Fibroblast of the aortic adventitia (primary cell): ENCODE measurements around the gene FSCN2. TPM values are rescaled to one million over a fixed set of nuclear protein-coding genes. Genes with fewer than 3 reads are reported as not detected.

ENCODE experiments used
- DNase-seq: peaks from one replicate; pipeline ENCODE4 v3.0.0-alpha.2; 2010; ENCODE audit warnings: low read depth
- H3K4me3 ChIP-seq: 2 replicates; pipeline ENCODE4 v1.5.1; 2011; ENCODE audit warnings: low read depth, mild to moderate bottlenecking, control low read depth, low read length, moderate library complexity
- total RNA-seq: library from RNA; depleted of rRNA; stranded (reverse); fragments of >200 nt; gene quantifications from 2 replicates; pipeline ENCODE4 v1.2.3, GENCODE V29; 2012; ENCODE audit warnings: low replicate concordance
- TF ChIP-seq, protein P1 (sequence below): IDR thresholded peaks from 2 replicates; pipeline ENCODE4 v1.5.1; 2011; ENCODE audit warnings: mild to moderate bottlenecking, low read length, control low read depth, inconsistent platforms; ENCODE audit not compliant: insufficient read depth

Gene FSCN2
- total RNA-seq, 1 donor = 1.3 TPM

DNA sequence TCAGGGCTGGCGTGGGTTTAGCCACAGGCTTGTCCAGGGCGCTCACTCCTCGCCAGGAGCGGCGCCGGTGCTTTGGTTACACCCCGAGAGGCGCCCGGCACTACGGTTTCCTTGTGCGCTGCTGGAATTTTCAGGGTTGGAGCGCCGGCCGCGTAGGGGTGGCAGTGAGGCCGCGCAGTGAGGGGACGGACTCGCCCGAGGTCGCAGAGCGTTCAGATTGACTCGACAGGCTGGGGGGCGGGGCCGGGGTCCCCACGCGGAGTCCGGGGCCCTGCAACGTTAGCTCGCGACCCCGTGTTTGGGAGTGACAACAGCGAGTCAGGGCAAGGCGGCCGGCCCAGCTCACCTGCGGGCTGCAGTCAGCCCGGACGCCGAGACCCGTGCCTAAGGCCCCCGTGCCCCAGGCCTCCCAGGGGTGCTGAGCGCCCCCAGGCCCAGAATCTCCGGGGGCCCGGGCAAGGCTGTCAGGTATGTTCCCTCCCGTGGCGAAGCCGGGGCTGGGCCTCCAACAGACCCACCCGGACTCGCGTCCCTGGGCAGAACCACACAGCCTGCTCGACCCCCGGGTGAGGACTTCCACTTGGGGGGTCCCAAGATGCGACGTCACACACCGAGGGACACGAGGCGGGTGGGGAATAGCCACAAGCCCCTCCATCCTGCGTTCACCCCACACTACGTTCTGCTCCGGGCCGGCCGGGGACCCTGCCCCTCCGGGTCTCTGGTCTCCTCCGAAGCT lies 14.3 kb upstream of the FSCN2 start:
- DNase-seq = peak; percentile 72
- TF ChIP-seq, protein P1, sequence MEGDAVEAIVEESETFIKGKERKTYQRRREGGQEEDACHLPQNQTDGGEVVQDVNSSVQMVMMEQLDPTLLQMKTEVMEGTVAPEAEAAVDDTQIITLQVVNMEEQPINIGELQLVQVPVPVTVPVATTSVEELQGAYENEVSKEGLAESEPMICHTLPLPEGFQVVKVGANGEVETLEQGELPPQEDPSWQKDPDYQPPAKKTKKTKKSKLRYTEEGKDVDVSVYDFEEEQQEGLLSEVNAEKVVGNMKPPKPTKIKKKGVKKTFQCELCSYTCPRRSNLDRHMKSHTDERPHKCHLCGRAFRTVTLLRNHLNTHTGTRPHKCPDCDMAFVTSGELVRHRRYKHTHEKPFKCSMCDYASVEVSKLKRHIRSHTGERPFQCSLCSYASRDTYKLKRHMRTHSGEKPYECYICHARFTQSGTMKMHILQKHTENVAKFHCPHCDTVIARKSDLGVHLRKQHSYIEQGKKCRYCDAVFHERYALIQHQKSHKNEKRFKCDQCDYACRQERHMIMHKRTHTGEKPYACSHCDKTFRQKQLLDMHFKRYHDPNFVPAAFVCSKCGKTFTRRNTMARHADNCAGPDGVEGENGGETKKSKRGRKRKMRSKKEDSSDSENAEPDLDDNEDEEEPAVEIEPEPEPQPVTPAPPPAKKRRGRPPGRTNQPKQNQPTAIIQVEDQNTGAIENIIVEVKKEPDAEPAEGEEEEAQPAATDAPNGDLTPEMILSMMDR = no peak
- peak overlapping the region; percentile 66 for H3K4me3 ChIP-seq

DNA sequence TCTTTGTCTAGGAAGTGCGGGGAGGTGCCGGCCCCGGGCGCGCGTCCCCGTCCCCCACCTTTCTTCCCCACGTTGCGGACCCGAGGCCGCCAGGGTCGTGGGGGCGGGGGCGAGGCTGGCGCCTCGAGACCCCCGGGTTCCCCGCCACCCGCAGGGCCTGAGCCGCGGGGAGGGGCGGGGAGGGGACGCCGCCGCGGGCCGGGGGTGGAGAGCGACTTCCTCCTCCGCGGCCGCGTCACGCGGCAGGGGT lies 13.8 kb upstream of the FSCN2 start:
- peak overlapping the region; percentile 66 for H3K4me3 ChIP-seq
- DNase-seq = no peak
- TF ChIP-seq, protein P1 = no peak

DNA sequence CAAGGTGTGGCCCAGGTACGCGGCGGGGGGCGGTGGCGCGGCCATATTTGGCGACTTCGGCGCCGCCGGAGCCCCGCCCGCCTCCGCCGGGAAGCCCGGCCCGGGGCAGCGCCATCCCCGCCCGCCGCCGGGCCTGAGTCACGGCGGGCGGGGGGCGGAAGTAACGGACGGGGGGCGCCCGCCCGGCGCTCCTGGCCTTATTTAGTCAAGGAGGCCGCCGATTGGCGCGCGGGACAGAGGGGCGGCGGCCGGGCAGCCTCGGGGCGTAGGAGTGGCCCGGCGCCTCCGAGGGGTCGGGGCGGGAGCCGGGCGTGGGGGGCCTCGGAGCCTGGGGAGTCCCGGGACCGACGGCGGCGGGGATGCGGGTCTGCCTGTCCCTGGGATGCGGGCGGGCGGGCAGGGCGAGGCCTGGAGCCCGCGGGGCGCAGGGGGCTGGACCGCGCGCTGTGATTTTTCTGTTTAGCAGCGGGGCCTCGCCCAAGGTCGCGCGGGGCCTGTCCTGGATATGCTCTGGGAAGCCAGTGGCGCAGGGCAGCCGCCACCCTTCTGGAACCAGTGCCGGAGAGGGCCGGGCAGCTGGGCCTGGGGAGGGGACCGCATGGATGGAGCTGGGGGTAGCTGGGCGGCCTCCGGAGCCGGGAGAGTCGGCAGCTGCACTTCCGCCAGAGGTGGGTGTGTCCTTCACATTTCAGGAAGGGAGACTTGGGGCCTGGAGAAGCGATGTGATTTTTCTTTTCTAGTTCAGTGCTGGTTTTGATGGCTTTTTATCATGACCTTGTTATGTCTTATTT lies 13.2 kb upstream of the FSCN2 start:
- TF ChIP-seq, protein P1 = no peak
- DNase-seq = peak; percentile 74
- peak overlapping the region; percentile 76 for H3K4me3 ChIP-seq

DNA sequence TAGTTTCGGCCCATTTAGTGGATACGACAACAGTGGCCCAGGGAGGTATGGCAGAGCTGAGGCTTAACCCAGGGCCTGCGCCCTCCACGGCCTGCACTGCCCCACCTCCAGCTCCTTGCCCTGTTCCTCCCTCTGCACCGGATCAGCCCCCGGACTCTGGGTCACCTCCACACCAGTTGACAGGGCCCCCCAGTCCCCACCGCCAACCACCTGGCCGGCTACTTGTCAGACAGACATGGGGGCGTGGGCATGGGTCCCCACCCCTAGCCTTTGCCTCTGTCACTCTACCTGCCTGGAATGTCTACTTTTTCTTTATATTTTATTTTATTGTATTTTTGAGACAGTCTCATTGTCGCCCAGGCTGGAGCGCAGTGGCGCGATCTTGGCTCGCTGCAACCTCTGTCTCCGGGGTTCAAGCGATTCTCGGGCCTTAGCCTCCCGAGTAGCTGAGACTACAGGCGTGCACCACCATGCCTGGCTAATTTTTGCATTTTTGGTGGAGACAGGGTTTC lies 12.6 kb upstream of the FSCN2 start:
- TF ChIP-seq, protein P1 = no peak
- DNase-seq = no peak
- peak overlapping the region; percentile 76 for H3K4me3 ChIP-seq

DNA sequence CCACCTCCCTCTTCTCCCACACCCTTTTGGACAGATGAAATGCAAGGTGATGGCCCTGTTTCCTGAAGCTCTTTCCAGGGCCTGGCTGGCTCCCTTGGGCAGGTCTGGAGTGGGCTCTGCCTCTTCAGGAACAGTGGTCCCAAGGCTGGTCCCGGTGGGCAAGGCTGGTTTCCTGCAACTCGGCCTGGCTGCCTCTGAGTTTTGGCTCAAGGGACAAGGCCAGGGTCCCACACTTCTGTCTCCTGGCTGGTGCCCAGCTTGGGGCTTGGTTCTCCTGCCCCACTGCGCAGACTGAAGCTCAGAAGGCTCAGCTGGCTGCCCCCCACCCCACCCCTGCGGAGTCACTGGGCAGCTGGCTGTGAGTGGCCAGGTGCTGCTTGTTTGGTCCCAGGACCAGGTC lies 11.7 kb upstream of the FSCN2 start:
- peak overlapping the region; percentile 76 for H3K4me3 ChIP-seq
- DNase-seq = no peak
- TF ChIP-seq, protein P1 = no peak

DNA sequence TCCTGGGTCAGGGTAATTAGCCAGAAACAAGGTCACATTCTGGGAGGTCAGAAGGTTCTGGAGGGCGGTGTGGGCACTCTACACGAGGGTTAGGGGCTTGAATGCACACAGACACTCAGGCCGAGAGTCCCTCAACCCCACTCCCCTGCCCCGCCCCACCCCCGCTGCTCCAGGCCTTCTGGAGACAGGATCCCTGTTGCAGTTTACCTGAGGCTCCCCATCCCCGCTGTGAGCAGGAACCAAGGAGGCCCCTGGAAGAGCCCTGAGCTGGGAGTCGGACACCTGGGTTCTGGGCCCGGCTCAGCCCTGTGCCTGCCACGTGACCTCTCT lies 11.2 kb upstream of the FSCN2 start:
- TF ChIP-seq, protein P1 = no peak
- peak overlapping the region; percentile 76 for H3K4me3 ChIP-seq

More for the DNA sequence above, 11.2 kb upstream of the FSCN2 start:
- no peak for DNase-seq
